ENCODE data around the gene HMGCS2.
"Not testable (repeated sequence)": the region's sequence is repeated elsewhere in the genome, so short reads cannot be mapped to it uniquely, and the experiment has no call there.

HMGCS2 gene

GRCh38 chr1:119790451-119791198, 21.9 kb upstream of the HMGCS2 start:
- in situ Hi-C loops (cut with MboI; ENCODE audit: low sequenced_read_pairs): no loop called here

- in situ Hi-C loops (cut with MboI; ENCODE audit: low sequenced_read_pairs): no loop called here
Observed at GRCh38 chr1:119787776-119788175, 19.1 kb upstream of the HMGCS2 start.

- in situ Hi-C loops (cut with MboI; ENCODE audit: low sequenced_read_pairs): not testable (repeated sequence)
Observed at GRCh38 chr1:119786473-119787050, 17.9 kb upstream of the HMGCS2 start.

GRCh38 chr1:119786046-119786445, 17.3 kb upstream of the HMGCS2 start:
- in situ Hi-C loops (cut with MboI; ENCODE audit: low sequenced_read_pairs): not testable (repeated sequence)

- in situ Hi-C loops (cut with MboI; ENCODE audit: low sequenced_read_pairs): no loop called here
Observed at GRCh38 chr1:119784191-119784781, 15.6 kb upstream of the HMGCS2 start.

GRCh38 chr1:119783354-119784185, 14.9 kb upstream of the HMGCS2 start:
- in situ Hi-C loops (cut with MboI; ENCODE audit: low sequenced_read_pairs): no loop called here

- in situ Hi-C loops (cut with MboI; ENCODE audit: low sequenced_read_pairs): no loop called here
Observed at GRCh38 chr1:119782631-119783325, 14.1 kb upstream of the HMGCS2 start.

GRCh38 chr1:119781434-119782210, 12.9 kb upstream of the HMGCS2 start:
- in situ Hi-C loops (cut with MboI; ENCODE audit: low sequenced_read_pairs): no loop called here

- in situ Hi-C loops (cut with MboI; ENCODE audit: low sequenced_read_pairs): no loop called here
Observed at GRCh38 chr1:119779869-119780356, 11.2 kb upstream of the HMGCS2 start.

- in situ Hi-C loops (cut with MboI; ENCODE audit: low sequenced_read_pairs): no loop called here
Observed at GRCh38 chr1:119778886-119779560, 10.3 kb upstream of the HMGCS2 start.

GRCh38 chr1:119778359-119778758, 9.7 kb upstream of the HMGCS2 start:
- in situ Hi-C loops (cut with MboI; ENCODE audit: low sequenced_read_pairs): no loop called here

GRCh38 chr1:119774746-119775490, 6.2 kb upstream of the HMGCS2 start:
- in situ Hi-C loops (cut with MboI; ENCODE audit: low sequenced_read_pairs): no loop called here

GRCh38 chr1:119773711-119774241, 5.1 kb upstream of the HMGCS2 start:
- in situ Hi-C loops (cut with MboI; ENCODE audit: low sequenced_read_pairs): no loop called here

- in situ Hi-C loops (cut with MboI; ENCODE audit: low sequenced_read_pairs): no loop called here
Observed at GRCh38 chr1:119772298-119772697, 3.6 kb upstream of the HMGCS2 start.

GRCh38 chr1:119771770-119772169, 3.1 kb upstream of the HMGCS2 start:
- in situ Hi-C loops (cut with MboI; ENCODE audit: low sequenced_read_pairs): no loop called here

GRCh38 chr1:119771016-119771415, 2.3 kb upstream of the HMGCS2 start:
- in situ Hi-C loops (cut with MboI; ENCODE audit: low sequenced_read_pairs): no loop called here

GRCh38 chr1:119767486-119767885, 1.2 kb downstream of the HMGCS2 start:
- in situ Hi-C loops (cut with MboI; ENCODE audit: low sequenced_read_pairs): no loop called here

- in situ Hi-C loops (cut with MboI; ENCODE audit: low sequenced_read_pairs): no loop called here
Observed at GRCh38 chr1:119766374-119766794, 2.3 kb downstream of the HMGCS2 start.

Data from HL-60/S4 (cell line).